Right ventricle myocardium inferior (tissue), 1 donor: Measurements from ENCODE around the gene SSC5D. TPM values are rescaled to one million over a fixed set of nuclear protein-coding genes. Genes with fewer than 3 reads are reported as not detected.
A peak's percentile ranks its signal among the peaks of the same experiment; 100 is the strongest.

Experiments used
- ATAC-seq: fragments of 200-7000 bp; cut with Tn5 transposase; one replicate; pipeline ENCODE4 v1.9.1; 2020; ENCODE audit warnings: mild to moderate bottlenecking, moderate library complexity
- DNase-seq: peaks from one replicate; pipeline ENCODE4 v3.0.0; 2021; ENCODE audit errors: missing footprints
- intact Hi-C: fragments of 100-400 bp; cut with DNase I; formaldehyde crosslinking; loops from one replicate; pipeline ENCODE4 v1.11.0; 2022
- total RNA-seq: library from RNA; stranded (reverse); fragmentation: NEBNext Ultra II Directional; extraction: Animal tissue kit (Norgen Biotek cat#: 25700); gene quantifications from one replicate; pipeline ENCODE4 v1.2.1, GENCODE V29; 2021
- donor health status: DM: no; HTN: yes; CAD: no; lungs with severe emphysema.

Gene SSC5D
- total RNA-seq, 1 donor from 2014 or later: 3.4 TPM

DNA sequence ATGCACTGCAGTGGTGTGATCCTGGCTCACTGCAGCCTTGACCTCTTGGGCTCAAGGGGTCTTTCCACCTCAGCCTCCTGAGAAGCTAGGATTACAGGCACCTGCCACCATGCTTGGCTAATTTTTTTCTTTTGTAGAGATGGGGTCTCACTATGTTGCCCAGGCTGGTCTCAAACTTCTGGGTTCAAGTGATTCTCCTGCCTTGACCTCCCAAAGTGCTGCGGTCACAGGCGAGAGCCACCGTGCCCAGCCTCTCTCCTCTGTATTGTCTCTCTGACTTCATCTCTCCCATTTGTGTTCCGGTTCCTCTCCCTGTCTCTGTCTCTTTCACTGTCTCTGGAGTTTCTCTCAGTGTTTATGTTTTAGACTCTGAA lies 22.0 kb upstream of the SSC5D start:
- no peak for ATAC-seq
- intact Hi-C loops: loop anchor here (2.0 kb wide), 1 partner anchor 39 kb away; no protein-coding TSS in a partner anchor
- DNase-seq: no peak

DNA sequence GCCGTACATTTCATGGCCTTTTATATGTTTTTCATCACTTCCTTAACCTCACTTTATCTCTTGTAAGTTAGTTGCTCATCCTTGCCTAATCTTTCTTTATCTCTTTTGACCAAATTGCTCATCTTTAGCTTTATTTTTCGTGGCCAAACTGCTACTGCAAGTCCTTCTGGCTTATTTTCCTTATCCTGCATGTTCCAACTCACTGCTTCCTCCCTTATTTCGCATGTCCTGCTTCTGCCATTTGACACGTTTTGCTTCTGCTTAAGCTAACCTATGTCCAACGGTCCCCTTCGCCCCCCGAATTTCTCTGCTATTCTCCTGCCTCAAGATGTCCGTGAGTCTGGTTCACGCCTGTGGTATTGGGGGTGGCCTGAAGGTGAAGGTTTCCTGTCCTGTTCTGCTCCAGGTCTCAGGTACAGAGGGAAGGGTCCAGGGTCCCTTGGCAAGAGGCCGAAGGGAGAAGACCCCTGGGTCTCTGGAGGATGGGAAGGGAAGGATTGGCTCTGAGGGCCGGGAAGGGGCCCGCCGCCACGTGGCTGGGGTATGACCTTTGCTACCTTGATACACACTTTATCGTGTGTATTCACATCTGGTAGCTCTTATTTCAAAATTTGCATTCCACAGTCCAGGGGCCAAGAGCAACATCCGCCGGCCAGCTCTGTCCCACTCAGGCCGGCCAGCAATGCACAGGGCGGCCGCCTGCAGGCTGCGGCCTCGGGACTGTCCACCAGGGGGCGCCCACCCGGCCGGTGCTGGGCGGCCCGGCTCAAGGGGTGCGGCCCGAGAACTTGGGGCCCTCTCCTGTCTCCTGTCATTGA lies 20.8 kb upstream of the SSC5D start:
- ATAC-seq (peak; percentile 89), DNase-seq (peak; percentile 92)
- intact Hi-C loops: loop anchor here (2.0 kb wide), 1 partner anchor 37 kb away; no protein-coding TSS in a partner anchor

GRCh38 chr19:55468054-55468393 lies 20.2 kb upstream of the SSC5D start:
- intact Hi-C loops: no loop called here
- no peak for ATAC-seq

DNA sequence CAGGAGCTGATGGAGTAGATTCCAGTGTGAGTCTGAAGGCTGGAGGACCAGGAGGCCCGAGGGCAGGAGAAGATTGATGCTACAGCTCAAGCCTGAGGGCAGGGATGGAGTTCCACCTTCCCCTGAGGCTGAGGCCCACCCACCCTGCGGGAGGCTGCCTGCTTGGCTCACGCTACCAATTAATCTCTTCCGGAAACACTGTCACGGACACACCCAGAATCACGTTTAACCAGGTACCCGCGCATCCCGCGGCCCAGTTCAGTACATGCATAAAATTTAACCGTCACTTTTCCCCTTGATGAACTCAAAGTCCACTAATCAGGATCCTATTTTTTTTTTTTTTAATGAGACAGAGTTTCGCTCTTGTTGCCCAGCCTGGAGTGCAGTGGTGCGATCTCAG lies 17.0 kb upstream of the SSC5D start:
- DNase-seq: peak; percentile 35
- ATAC-seq: no peak

More at GRCh38 chr19:55468054-55468393, 20.2 kb upstream of the SSC5D start:
- DNase-seq: no peak

DNA sequence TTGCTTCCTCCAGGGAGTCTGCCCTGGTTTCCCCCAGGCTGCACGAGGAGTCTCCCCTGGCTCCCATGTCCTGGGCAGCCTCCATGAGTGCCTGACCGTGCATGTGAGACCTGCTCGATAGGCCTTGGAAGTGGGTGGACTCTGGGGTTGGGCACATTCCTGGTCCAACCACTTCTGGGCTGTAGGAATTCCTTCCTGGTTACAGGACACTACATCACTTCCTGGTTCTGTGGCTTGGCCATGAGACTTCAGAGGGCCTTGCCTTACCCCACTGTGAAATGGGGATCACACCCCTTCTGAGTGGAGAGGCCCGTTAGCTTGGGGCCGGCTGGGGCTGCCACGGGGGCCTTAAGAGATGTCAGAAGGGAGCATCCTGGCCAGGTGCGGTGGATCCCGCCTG lies 15.8 kb upstream of the SSC5D start:
- ATAC-seq (no peak), DNase-seq (peak; percentile 3)
- intact Hi-C loops: no loop called here

More for the DNA sequence above, 17.0 kb upstream of the SSC5D start:
- intact Hi-C loops: no loop called here

DNA sequence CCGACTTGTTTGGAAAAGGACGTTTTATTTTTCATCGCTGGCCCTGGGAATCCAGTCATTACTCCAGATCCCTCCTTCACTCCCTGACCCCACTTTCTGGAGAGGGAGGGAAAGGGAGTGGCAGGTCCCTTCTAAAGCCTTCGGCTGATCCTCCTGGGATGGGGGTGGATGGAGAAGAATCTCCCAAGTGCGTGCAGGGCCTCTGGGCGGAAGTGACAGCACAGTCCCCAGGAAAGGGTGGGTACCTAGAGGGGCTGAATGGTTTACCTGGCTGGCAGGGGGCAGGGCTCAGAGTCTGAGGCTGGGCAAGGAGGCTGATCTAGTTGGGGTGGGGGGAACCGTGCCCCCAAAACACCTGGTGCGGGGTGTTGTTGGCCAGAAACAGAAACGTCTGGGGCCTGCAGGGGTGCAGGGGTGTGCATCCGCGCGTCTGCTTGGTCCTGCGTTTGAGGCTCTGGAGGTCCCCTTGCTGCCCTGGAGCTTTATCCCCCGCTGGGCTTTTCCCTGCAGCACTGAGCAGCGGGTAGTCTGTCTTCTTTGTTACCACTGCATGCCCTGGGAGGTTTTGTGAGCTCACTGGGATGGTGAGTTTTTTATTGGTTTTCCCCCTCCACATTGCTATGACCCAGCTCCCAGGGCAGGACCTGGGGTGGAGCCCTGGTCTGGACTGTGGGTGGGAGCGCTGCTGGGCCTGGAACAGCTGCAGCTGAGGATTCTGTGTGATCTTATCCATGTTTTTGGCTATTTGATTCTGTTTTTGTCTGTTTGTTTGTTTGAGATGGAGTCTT lies 14.8 kb upstream of the SSC5D start:
- peak; percentile 45 for DNase-seq
- no peak for ATAC-seq
- intact Hi-C loops: no loop called here

- ATAC-seq (no peak), DNase-seq (peak; percentile 27)
- intact Hi-C loops: no loop called here
Measured at GRCh38 chr19:55474269-55475265, 13.7 kb upstream of the SSC5D start.

DNA sequence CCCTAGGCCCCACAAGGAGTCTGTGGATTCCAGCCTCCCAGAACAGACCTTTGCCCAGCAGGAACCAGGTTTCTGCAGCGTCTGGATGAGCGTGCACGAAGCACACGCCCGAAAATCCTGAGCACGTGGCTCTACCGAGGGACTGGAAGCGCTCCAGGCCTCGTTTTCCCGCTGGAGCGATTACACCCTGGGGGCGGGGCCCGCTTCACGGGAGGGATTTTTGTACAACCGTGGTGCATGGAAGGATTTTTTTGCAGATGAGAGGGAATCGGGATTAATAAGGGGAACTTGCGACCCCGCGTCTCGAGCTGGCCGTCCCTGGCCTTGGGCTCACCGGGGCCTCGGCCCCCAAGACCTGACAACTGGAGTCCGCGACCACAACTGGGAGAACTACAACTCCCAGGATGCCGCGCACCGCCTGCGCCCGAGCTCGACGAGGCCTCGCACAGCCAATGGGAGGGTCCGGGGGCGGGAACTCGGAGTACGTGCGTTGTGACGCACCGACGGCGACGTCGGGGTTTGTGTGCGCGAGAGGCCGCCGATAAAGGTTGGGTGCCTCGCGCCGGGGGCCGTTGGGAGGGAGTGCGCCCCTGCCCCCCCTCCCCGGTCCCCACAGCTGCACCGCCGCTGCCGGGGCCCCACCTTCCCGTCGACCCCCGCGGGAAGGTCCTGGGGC lies 12.0 kb upstream of the SSC5D start, which contains the start of gene ZNF628:
Gene ZNF628, plus strand, starts transcription at position 518 of the 676 bp plus-strand sequence. CDS start 3,294 bp downstream, outside the sequence.
- peak; percentile 97 for ATAC-seq
- peak; percentile 100 for DNase-seq
- intact Hi-C loops: no loop called here

- intact Hi-C loops: no loop called here
- DNase-seq: peak; percentile 30
- no peak for ATAC-seq
Measured at GRCh38 chr19:55477905-55478304, 10.3 kb upstream of the SSC5D start.

- intact Hi-C loops: no loop called here
- no peak for ATAC-seq
Measured at GRCh38 chr19:55478364-55478763, 9.9 kb upstream of the SSC5D start.

DNA sequence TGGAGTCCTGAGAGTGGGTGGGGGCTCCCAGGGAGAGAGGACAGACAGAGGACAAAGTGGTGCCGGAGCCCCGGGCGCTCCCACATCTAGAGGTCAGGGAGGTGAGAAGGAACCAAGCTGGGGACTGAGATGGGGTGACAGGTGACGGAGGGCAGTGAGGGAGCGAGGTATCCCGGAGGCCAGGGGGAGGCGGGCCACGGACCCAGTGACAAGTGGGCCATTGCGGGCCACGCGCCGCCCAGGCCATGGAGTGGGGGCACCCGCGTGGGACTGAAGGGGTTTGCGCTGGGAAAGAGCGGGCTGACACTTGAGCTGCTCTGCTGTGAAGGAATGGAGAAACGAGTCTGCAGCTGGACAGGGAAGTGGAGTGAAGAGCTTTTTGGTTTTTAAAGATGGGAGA lies 9.2 kb upstream of the SSC5D start:
- intact Hi-C loops: no loop called here
- DNase-seq: peak; percentile 31
- no peak for ATAC-seq

More at GRCh38 chr19:55478364-55478763, 9.9 kb upstream of the SSC5D start:
- DNase-seq: peak; percentile 58

GRCh38 chr19:55479451-55480230 lies 8.6 kb upstream of the SSC5D start:
- ATAC-seq (no peak), DNase-seq (peak; percentile 52)
- intact Hi-C loops: no loop called here

DNA sequence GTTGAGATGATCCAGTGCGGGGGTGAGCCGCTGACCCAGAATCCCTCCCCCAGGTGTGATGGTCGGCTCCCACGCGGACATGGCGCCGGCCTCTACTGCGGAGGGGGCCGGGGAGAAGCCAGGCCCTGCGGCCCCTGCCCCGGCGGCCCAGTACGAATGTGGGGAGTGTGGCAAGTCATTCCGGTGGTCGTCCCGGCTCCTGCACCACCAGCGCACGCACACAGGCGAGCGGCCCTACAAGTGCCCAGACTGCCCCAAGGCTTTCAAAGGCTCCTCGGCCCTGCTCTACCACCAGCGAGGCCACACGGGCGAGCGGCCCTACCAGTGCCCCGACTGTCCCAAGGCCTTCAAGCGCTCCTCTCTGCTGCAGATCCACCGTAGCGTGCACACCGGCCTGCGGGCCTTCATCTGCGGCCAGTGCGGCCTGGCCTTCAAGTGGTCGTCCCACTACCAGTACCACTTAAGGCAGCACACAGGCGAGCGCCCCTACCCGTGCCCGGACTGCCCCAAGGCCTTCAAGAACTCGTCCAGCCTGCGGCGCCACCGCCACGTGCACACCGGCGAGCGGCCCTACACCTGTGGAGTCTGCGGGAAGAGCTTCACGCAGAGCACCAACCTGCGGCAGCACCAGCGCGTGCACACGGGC lies 7.0 kb upstream of the SSC5D start:
- ATAC-seq: no peak

GRCh38 chr19:55481794-55482155 lies 6.5 kb upstream of the SSC5D start:
- DNase-seq (peak; percentile 37), ATAC-seq (no peak)

More for the DNA sequence above, 7.0 kb upstream of the SSC5D start:
- peak; percentile 64 for DNase-seq
- intact Hi-C loops: no loop called here

DNA sequence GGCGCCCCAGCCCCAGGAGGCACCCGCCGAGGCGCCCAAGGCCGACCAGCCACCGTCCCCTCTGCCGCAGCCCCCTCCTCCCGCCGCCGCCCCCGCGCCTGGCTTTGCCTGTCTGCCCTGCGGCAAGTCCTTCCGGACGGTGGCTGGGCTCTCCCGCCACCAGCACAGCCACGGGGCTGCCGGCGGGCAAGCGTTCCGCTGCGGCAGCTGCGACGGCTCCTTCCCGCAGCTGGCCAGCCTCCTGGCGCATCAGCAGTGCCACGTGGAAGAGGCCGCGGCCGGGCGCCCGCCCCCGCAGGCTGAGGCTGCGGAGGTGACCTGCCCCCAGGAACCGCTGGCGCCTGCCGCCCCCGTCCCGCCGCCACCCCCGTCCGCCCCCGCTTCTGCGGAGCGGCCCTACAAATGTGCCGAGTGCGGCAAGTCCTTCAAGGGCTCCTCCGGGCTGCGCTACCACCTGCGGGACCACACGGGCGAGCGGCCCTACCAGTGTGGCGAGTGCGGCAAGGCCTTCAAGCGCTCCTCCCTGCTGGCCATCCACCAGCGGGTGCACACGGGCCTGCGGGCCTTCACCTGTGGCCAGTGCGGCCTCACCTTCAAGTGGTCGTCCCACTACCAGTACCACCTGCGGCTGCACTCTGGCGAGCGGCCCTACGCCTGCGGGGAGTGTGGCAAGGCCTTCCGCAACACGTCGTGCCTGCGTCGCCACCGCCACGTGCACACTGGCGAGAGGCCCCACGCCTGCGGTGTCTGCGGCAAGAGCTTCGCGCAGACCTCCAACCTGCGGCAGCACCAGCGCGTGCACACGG lies 5.9 kb upstream of the SSC5D start:
- intact Hi-C loops: no loop called here
- peak; percentile 67 for DNase-seq
- no peak for ATAC-seq

More at GRCh38 chr19:55481794-55482155, 6.5 kb upstream of the SSC5D start:
- intact Hi-C loops: no loop called here
